Mucosa of stomach (tissue), 1 donor: ENCODE results near the gene SMPDL3B.

Experiments
- H3K27me3 ChIP-seq: one replicate; pipeline ENCODE4 v1.7.0; 2013; ENCODE audit warnings: mild to moderate bottlenecking, low read length; ENCODE audit not compliant: control insufficient read depth, insufficient read depth
- H3K36me3 ChIP-seq: one replicate; pipeline ENCODE4 v1.7.0; 2013; ENCODE audit warnings: low read length; ENCODE audit not compliant: control insufficient read depth, insufficient read depth
- H3K4me1 ChIP-seq: one replicate; pipeline ENCODE4 v1.7.0; 2013; ENCODE audit warnings: mild to moderate bottlenecking, low read length; ENCODE audit not compliant: control insufficient read depth, insufficient read depth
- H3K4me3 ChIP-seq: one replicate; pipeline ENCODE4 v1.7.0; 2013; ENCODE audit warnings: low read length
- H3K9ac ChIP-seq: one replicate; pipeline ENCODE4 v1.7.0; 2013; ENCODE audit warnings: mild to moderate bottlenecking, low read length, moderate library complexity
- H3K9me3 ChIP-seq: one replicate; pipeline ENCODE4 v1.7.0; 2013; ENCODE audit warnings: mild to moderate bottlenecking, low read length, moderate library complexity; ENCODE audit not compliant: control insufficient read depth
- donor health status: Pancreatic carcinoma.

SMPDL3B gene

DNA sequence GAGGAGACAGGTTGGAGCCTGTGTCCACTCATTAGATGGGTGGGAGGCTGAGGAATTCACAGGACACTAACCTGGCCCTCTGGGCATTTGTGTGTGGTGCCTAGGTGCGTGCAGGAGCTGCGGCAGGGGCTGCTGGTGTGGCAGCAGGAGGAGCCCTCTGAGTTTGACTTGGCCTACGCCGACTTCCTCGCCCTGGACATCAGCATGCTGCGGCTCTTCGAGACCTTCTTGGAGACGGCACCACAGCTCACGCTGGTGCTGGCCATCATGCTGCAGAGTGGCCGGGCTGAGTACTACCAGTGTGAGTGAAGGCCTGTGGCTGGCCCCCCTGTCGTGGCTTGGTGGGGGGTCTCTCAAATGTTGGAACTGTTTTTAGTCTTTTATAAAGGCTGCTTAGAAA is 28.6 kb downstream of the SMPDL3B start:
- peaks cover 7% of the 10 kb centered on the region for H3K36me3 ChIP-seq
- H3K4me1 ChIP-seq, result peaks cover 24% of the 10 kb centered on the region
- no peak overlapping the region for H3K9ac ChIP-seq
- no peak overlapping the region for H3K4me3 ChIP-seq
- H3K27me3 ChIP-seq, result no peaks in the 10 kb centered on the region
- H3K9me3 ChIP-seq, result no peaks in the 10 kb centered on the region

DNA sequence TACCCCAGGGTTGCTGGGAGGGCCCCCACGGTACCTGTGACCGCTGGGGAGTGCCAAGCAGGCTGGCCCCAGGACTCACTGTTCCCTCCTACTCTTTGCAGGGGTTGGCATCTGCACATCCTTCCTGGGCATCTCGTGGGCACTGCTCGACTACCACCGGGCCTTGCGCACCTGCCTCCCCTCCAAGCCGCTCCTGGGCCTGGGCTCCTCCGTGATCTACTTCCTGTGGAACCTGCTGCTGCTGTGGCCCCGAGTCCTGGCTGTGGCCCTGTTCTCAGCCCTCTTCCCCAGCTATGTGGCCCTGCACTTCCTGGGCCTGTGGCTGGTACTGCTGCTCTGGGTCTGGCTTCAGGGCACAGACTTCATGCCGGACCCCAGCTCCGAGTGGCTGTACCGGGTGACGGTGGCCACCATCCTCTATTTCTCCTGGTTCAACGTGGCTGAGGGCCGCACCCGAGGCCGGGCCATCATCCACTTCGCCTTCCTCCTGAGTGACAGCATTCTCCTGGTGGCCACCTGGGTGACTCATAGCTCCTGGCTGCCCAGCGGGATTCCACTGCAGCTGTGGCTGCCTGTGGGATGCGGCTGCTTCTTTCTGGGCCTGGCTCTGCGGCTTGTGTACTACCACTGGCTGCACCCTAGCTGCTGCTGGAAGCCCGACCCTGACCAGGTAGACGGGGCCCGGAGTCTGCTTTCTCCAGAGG is 31.8 kb downstream of the SMPDL3B start:
- Histone ChIP-seq H3K4me1 (peaks cover 4% of the 10 kb centered on the region), H3K9ac (no peak overlapping the region), H3K4me3 (no peak overlapping the region), H3K27me3 (no peaks in the 10 kb centered on the region), H3K9me3 (no peaks in the 10 kb centered on the region), H3K36me3 (peaks cover 7% of the 10 kb centered on the region)

DNA sequence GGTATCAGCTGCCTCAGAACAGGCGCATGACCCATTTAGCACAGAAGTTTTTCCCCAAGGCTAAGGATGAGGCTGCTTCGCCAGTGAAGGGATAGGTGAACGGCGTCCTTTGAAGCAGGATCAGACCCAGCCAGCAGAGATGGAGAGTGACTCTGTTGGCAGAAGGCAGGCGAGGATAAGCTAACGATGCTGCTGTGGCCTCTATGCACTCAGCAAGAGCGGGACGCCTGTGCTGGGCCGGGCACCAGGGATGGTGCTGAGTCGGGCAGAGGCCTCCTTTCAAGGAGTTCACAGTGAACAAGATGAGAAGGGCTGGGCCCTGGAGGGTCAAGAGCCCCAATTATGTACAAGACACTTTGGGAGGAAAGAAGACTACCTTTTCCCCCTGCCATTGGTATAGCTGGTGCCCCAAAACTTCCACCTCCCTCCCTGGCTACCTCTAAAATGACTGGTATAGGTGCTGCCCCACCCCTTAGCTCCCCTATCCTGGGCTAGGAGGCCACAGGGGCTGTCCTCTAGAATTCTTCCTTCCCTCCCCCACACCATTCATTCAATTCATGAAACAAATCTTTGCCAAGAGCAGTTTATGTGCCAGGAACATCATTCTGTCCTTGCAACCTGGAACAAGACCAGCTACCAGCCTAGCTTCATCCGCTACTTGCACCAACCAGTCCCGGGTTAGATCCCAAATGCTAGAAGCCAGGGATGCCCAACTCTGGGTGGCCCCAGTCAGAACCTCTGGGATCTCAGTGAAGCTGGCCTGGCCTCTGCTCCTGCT is 32.5 kb downstream of the SMPDL3B start:
- Histone ChIP-seq H3K4me3 (no peak overlapping the region), H3K9ac (no peak overlapping the region), H3K36me3 (peaks cover 7% of the 10 kb centered on the region)

DNA sequence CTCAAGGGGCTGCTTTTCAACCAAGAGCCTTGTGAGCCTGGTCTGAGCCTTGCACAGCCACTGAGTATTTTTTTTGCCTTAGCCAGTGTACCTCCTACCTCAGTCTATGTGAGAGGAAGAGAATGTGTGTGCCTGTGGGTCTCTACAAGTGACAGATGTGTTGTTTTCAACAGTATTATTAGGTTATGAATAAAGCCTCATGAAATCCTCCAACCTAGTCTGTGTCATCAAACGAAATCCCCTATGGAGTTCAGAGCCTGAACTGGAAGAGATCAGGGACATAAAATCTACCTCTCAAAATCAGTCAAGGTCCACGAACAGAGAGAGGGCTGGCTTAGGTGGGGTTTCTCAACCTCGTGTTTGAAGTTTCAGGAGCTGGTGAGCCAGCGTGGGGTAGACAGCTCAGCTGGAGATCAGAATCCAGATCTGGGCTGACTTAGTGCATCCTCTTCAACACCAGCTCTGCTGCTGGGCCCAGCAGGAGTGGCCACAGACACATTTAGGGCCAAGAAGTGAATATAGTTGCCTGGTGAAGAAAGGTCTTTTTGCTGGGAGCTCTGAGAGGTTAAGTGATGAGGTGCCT is 33.2 kb downstream of the SMPDL3B start:
- Histone ChIP-seq H3K36me3 (peaks cover 7% of the 10 kb centered on the region), H3K4me1 (no peaks in the 10 kb centered on the region), H3K9ac (no peak overlapping the region), H3K4me3 (no peak overlapping the region), H3K9me3 (no peaks in the 10 kb centered on the region), H3K27me3 (no peaks in the 10 kb centered on the region)

More for the DNA sequence above, 32.5 kb downstream of the SMPDL3B start:
- H3K4me1 ChIP-seq, result no peaks in the 10 kb centered on the region
- no peaks in the 10 kb centered on the region for H3K27me3 ChIP-seq
- no peaks in the 10 kb centered on the region for H3K9me3 ChIP-seq

DNA sequence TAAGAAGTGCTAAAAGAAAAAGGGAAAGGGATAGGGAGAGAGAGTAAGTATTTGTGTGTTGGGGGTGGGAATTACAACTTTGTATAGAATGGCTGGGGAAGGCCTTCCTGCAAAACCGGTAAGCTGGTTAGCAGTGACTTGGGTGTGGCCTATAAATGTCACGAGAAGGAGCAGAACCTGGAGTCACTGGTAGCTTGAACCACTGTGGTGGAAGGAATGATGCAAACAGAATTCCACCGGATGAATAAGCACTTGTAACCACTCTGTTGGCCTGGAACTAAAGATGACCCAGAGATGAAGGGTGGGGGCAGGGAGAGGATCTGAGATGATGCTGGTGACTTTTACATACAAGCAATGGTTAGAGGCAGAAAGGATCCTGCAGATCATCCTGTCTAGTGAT is 33.9 kb downstream of the SMPDL3B start:
- H3K4me3 ChIP-seq, result no peak overlapping the region
- peaks cover 7% of the 10 kb centered on the region for H3K36me3 ChIP-seq
- H3K9me3 ChIP-seq, result no peaks in the 10 kb centered on the region
- no peak overlapping the region for H3K9ac ChIP-seq
- H3K4me1 ChIP-seq, result no peaks in the 10 kb centered on the region
- no peaks in the 10 kb centered on the region for H3K27me3 ChIP-seq

DNA sequence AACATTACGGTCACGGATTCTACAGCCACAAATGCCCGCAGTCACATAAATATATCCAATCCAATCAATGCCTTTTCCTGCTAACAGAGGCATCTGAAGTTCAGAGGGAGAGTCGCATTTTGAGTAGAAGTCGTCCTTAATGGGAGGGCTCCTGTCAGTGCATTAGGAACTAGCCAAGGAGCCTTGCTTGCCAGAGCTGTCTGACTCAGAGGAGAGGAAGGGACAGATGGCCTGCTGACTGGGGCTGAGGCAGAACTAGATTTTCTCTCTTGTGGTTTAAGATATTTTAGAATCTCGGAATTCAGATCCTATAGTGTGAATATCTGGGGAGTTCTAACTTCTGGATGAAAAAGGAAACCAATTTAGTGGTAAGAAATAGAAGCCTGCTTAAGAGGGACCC is 35.6 kb downstream of the SMPDL3B start:
- Histone ChIP-seq H3K36me3 (peaks cover 5% of the 10 kb centered on the region), H3K9me3 (no peaks in the 10 kb centered on the region), H3K27me3 (no peaks in the 10 kb centered on the region), H3K9ac (no peak overlapping the region), H3K4me3 (no peak overlapping the region), H3K4me1 (peaks cover 10% of the 10 kb centered on the region)

DNA sequence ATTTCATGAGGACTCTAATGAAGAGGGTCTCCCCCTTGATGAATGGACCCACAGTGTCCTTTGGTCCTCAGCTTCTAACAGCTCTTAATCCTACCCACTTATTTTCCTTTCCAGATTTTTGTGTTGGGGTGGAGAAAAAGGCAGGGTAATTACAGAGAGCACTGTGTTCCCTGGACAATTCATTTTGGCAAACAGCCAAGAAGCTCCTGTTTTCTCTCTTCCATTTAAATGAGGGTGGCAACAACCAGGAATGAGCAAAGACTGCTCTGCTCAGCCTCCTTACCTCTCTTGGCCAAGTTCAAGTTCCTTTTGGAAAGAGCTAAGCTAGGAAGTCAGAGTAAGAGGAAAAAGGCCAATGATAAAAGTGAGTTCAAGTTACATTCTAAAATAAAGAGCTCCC is 36.9 kb downstream of the SMPDL3B start:
- Histone ChIP-seq H3K4me3 (no peak overlapping the region), H3K9ac (no peak overlapping the region), H3K4me1 (peaks cover 10% of the 10 kb centered on the region), H3K36me3 (peaks cover 3% of the 10 kb centered on the region), H3K27me3 (no peaks in the 10 kb centered on the region), H3K9me3 (no peaks in the 10 kb centered on the region)

DNA sequence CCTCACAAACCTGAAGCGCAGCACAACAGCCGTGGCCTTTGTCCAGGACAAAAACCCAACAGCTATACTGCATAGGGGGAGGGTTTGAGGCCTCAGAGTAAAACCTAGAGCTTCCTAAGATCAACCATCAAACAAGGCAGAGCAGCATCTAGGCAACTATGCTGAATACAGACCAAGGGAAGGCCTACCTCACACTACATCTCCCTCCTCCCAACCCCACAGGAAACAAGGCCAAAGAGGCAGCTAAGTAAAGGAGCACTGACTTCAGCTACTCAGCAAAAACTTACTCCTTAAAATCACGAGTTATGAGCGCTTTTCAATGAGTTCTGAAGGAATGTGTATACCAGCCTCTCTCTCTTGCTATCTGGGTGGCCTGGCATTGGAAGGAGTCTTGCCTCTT is 37.3 kb downstream of the SMPDL3B start:
- Histone ChIP-seq H3K9ac (no peak overlapping the region), H3K36me3 (no peaks in the 10 kb centered on the region), H3K4me1 (peaks cover 10% of the 10 kb centered on the region), H3K27me3 (no peaks in the 10 kb centered on the region), H3K4me3 (no peak overlapping the region), H3K9me3 (no peaks in the 10 kb centered on the region)

DNA sequence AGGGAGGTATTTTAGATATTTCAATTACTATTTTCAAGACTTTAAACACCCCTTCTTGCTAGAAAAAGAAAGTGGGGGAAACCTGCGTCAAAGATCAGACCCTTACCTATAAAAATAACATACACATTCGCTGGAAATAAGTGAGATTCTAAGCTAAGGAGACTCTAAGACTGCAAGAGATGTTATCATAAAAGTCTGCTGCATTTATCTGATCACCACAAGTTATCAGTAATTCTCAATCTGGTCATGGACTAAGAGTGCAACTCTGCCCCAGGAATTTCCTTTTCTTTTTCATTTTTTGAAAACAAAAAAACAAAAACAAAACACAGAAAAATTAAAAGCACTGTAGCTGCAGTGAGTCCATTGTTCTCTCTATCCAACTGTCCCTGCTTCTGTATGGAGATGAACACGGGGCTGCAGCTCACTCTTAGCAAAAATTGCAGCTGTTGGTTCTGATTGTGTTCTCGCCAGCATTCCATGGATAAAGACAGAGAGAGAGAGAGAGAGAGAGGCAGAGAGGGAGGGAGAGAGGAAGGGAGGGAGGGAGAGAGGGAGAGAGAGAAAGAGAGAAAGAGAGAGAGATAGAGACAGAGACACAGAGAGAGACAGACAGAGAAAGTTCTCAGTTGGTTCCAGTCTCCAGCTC is 39.1 kb downstream of the SMPDL3B start:
- H3K4me3 ChIP-seq, result no peak overlapping the region
- peaks cover 10% of the 10 kb centered on the region for H3K4me1 ChIP-seq
- no peaks in the 10 kb centered on the region for H3K9me3 ChIP-seq
- no peak overlapping the region for H3K9ac ChIP-seq
- H3K27me3 ChIP-seq, result no peaks in the 10 kb centered on the region
- no peaks in the 10 kb centered on the region for H3K36me3 ChIP-seq

DNA sequence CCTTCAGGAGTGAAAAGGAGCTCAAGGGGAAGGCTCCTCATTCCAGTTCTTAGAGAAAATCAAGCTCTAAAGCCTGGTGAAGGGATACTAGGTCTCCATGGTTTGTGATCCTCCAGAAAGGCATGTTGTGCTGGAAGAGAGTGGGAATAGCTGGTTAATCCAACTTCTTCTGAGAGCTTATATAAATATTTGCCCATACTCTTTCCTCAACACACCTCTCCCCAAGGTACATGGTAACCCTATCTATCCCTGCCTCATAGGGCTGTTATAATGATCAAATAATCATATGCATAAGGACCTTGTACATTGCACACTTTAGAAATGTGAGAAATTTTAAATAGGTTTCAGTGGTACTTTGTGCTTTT is 39.6 kb downstream of the SMPDL3B start:
- H3K36me3 ChIP-seq, result no peaks in the 10 kb centered on the region
- H3K4me3 ChIP-seq, result no peak overlapping the region
- H3K9me3 ChIP-seq, result no peaks in the 10 kb centered on the region
- no peaks in the 10 kb centered on the region for H3K27me3 ChIP-seq
- H3K4me1 ChIP-seq, result peaks cover 12% of the 10 kb centered on the region
- H3K9ac ChIP-seq, result no peak overlapping the region

DNA sequence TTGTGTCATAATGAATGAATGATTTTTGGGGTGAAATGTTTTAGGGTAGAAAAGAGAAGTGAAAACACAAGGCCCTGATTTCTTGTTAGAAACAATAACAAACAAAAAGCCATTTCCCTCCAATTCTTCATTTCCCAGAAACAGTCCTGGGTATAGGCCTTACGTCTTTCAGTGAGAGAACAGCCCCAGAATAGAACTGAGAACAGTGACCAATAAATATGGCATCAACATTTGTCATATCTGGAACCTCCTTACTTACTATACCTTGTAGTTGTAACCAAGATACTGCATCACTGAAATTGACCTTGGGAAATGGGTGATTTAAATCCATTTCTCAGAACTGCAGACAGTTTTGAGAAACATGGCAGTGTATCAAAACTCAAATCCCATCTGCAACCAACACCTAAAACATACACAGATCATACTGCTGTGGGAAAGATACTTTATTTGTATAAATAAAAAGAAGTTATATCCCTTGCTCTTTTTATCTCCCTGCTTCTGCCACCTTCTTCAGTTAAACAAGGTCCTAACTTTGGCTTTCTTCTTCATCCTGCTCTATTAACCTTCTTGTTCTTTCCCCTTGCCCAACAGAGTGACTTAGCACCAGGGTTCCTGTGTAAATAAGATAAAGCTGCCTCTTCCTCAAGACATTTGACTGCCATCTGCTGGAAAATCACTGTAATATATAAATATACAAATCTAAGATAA is 44.5 kb downstream of the SMPDL3B start:
- Histone ChIP-seq H3K4me1 (peaks cover 9% of the 10 kb centered on the region), H3K36me3 (no peaks in the 10 kb centered on the region), H3K4me3 (no peak overlapping the region), H3K27me3 (no peaks in the 10 kb centered on the region), H3K9me3 (no peaks in the 10 kb centered on the region), H3K9ac (no peak overlapping the region)
